GM18519 (cell line): ENCODE data around the gene CA10.

Source experiments
- ATAC-seq: cut with Tn5 transposase; IDR thresholded peaks from one replicate; pipeline ENCODE4 v1.9.1; 2021; ENCODE audit warnings: mild to moderate bottlenecking, moderate library complexity; ENCODE audit not compliant: unreplicated experiment, low FRiP score

The CA10 gene

GRCh38 chr17:52049051-52049450, 109.5 kb downstream of the CA10 start:
- ATAC-seq, result no peak

- no peak for ATAC-seq
These were observed 110.2 kb downstream of the CA10 start for GRCh38 chr17:52048137-52048898.

- ATAC-seq, result no peak
These were observed 111.4 kb downstream of the CA10 start for GRCh38 chr17:52047086-52047485.

GRCh38 chr17:52041123-52041617, 117.3 kb downstream of the CA10 start:
- ATAC-seq, result no peak

GRCh38 chr17:52036416-52036815, 122.1 kb downstream of the CA10 start:
- ATAC-seq, result no peak

- no peak for ATAC-seq
These were observed 123.1 kb downstream of the CA10 start for GRCh38 chr17:52035336-52035915.

GRCh38 chr17:52032454-52032853, 126.1 kb downstream of the CA10 start:
- ATAC-seq, result no peak

- ATAC-seq, result no peak
These were observed 128.5 kb downstream of the CA10 start for GRCh38 chr17:52030052-52030451.

- ATAC-seq, result no peak
These were observed 130.8 kb downstream of the CA10 start for GRCh38 chr17:52027620-52028295.

GRCh38 chr17:52027081-52027480, 131.4 kb downstream of the CA10 start:
- ATAC-seq, result no peak

- no peak for ATAC-seq
These were observed 132.4 kb downstream of the CA10 start for GRCh38 chr17:52026075-52026474.

GRCh38 chr17:52025236-52025635, 133.3 kb downstream of the CA10 start:
- no peak for ATAC-seq

- ATAC-seq, result no peak
These were observed 134.1 kb downstream of the CA10 start for GRCh38 chr17:52024300-52024870.

GRCh38 chr17:52011064-52011463, 147.4 kb downstream of the CA10 start:
- ATAC-seq, result no peak

- no peak for ATAC-seq
These were observed 158.9 kb downstream of the CA10 start for GRCh38 chr17:51999654-52000053.

- ATAC-seq, result no peak
These were observed 160.8 kb downstream of the CA10 start for GRCh38 chr17:51997723-51998122.

GRCh38 chr17:51995797-51996403, 162.6 kb downstream of the CA10 start:
- no peak for ATAC-seq

- ATAC-seq, result no peak
These were observed 165.6 kb downstream of the CA10 start for GRCh38 chr17:51992864-51993416.

GRCh38 chr17:51971121-51971520, 187.4 kb downstream of the CA10 start:
- ATAC-seq, result no peak

GRCh38 chr17:51961689-51962088, 196.8 kb downstream of the CA10 start:
- ATAC-seq, result no peak
